Activated gamma-delta T cell treated with anti-CD3 and anti-CD28 coated beads, Interleukin-2, amount 50 U/mL, for 16 hours (primary cell): ENCODE measurements around the gene HMGCS1.
"Not testable (repeated sequence)": the region's sequence is repeated elsewhere in the genome, so short reads cannot be mapped to it uniquely, and the experiment has no call there.

Experiments
- DNase-seq: peaks from one replicate; pipeline ENCODE4 v3.0.0-alpha.2; 2020; ENCODE audit warnings: low read depth

Gene HMGCS1

DNA sequence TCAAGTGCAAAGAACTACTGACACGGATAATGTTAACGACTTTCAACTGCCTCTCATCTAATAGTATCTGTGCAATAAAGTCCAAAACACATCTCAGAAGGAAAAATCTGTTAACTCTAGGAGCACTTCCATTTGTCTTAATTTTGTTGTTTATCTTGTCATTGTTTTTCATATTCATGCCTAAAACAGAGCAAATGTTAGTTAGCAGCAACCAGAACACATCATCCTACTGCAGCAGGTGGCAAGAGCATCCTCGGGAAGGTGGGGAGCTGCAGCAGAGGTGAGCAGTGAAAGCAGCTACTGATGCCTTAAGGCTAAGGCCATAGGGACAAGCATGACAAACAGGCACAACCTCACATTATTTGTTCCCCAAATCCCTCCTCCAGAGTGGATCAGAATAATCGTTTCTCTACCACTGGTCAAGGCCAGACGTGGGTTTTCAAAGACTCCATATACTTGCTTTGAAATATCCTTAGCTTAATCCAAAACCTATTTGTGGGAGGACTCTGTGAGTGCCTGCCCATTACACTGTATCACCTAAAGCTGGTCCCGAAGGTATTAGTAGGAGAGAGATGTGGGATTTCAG, 1.0 kb downstream of the HMGCS1 start:
- DNase-seq, result no peak

DNA sequence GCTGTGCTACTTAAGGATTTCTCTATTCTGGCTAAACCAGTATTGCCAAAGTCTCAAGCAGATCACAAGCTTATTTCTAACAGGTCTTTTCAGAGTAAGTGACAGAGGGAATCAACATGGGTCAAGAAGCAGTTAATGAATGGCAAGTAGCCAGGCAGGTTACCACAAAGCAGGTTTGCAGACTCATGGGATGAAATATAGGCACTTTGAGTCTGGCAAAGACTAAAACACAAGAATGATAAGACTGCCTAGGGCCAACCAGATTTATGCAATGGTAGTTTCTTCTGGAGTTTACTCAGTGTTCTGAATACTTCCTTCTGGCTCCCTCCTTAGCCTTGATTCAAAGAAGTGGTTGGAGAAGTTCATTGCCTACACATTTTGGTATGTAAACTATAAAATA, 3.6 kb downstream of the HMGCS1 start:
- DNase-seq, result no peak

DNA sequence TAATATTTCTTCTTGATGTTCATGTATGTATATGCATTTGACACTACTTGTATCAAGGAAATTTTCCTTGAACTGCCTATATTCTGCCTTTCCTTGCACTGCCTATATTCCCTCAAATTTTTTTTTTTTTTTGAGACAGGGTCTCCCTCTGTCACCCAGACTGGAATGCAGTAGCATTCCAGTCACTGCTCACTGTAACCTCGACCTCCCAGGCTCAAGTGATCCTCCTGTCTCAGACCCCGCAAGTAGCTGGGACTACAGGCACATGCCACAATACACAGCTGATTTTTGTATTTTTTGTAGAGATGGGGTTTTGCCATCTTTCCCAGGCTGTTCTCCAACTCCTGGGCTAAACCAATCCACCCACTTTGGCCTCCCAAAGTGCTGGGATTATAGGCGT, 4.1 kb downstream of the HMGCS1 start:
- no peak for DNase-seq

DNA sequence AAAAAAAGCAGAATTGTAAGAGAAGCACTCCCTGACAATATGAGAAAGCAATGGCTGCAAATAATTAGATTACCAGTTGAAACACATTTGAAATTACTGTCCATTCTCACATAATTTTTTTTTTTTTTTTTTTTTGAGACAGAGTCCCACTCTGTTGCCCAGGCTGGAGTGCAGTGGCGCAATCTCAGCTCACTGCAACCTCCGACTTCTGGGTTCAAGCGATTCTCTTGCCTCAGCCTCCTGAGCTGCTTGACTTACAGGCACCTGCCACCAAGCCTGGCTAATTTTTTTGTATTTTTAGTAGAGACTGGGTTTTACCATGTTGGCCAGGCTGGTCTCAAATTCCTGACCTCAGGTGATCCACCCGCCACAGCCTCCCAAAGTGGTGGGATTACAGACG, 6.3 kb downstream of the HMGCS1 start:
- not testable (repeated sequence) for DNase-seq

DNA sequence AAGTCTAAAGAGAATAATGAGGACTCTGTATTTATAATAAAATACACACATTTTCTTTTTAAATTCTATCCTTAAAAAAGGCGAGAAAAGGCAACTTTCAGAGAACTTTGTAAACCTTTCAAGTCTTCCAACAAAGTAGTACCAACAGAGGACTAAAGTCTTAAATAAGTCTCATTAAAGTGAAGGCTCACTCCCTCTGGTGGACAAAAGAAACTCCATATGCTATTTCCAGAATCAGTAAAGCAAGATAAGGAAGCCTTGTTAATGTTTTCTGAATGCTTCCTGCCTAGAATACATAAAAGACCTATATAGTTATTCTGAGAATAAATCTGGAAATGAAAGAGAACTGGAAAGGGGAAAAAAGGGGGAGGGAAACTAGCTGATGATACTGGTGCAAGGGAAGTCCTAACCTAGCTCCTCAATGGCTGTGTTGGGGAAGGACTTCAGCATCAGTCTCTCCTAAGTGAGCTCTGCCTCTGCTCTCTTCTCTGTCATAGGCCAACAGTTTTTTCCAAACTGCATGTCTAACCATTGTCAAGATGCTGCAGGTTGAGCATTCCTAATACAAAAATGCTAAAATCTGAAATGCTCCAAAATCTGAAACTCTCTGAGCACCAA, 7.2 kb downstream of the HMGCS1 start:
- DNase-seq, result no peak

DNA sequence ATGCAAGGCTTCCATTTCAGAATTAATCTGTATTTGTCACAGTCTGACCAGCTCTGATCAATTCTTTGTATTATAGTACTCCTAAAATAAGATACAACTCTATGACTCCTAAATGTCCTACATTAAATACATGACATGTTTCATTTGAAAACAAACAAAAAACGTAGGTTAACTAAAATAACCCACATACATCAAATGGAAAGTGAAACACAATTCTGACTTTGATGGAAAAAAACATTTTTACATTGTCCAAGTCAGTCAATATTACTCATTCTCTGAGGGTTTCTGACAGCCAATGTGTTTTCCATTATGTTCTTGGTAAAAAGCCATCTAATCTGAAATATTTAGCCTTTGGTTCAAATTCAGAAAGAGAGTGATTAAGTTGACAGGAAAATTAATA, 8.7 kb downstream of the HMGCS1 start:
- DNase-seq, result no peak

DNA sequence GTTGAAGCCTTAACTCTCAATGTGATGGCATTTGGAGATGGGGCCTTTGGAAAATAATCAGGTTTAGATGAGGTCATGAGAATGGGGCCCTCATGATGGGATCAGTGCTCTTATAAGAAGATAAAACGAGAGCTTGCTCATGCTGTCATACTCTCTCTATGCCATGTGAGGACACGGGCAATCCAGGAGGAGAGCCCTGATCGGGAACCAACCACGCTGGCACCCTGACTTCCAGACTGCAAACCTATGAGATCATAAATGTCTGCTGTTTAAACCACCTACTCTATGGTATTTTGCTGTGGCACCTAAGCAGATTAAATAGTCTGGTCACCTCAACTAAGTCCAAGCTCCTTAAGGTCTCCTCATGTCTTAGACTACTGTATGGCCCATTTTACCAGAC, 10.0 kb downstream of the HMGCS1 start:
- no peak for DNase-seq

DNA sequence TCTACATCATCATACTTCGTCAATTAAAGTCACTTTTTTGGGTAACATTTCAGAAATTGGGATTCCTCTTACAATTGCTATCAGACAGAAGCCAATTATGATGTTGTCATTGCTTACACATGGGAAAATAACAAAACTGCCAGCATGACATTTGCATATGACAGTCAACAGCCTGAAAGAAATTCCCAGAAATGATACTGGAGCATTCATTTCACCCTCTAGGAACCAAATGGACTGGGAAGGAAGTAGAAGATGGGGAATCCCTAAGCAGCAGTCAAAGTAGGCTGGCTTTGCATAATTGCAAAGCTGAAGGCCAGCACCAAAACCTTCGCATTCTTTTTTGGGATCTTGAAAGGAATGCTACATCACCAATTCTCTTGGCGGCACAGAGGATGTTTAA, 10.7 kb downstream of the HMGCS1 start:
- no peak for DNase-seq

DNA sequence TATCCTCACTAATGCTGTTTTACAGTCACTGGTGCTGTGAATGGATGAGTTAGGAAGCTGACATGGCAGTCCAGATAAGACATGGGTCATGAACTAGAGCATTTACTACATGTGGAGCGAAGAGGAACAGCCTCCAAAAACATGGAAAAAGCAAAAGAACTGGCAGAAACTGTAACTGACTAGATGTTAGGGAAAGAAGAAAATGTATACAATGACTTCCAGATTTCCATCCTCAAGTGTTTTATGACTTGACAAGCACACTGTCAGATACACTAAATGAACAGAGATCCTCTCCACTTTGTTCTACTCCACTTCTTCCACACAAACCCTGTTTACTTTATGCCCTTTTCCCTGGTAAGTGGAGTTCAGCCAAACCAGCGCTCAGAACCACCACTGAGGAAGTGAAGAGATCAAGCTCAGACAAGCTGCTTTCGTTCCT, 11.5 kb downstream of the HMGCS1 start:
- DNase-seq, result no peak

DNA sequence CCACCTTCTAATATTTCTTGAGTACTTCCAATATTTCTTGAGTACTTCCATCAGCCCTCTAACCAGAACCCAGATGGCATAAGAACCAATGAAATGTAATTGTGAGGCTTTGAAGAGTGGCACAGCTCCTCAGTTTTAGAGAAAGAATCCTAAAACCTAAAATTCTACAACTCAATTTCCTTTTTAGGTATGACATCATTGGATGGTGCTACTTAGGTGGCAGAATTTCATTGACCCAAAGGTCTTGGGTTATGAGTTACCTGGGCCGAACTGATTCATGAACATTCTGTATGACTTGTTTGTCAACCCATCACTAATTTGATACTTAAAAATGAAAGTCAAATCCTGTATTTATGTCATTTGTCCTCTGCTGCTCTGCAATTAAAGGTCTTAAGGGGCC, 13.1 kb downstream of the HMGCS1 start:
- no peak for DNase-seq

DNA sequence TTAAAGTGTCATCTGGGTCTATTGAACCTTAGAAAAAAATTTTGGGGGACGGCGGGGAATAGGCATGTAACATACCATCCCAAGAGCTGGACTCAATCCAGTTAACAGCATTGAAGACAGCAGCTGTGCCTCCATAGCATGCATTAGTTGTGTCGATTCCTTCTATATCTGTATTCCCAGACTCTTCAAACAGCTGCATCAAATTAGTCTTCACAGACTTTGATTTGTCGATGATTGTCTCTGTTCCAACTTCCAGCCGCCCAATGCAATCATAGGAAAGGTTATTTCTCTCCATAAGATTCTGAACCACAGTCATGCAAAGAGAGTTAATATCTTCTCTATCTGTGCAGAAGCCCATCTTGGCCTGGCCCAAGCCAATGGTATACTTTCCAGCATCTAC, 14.8 kb downstream of the HMGCS1 start:
- no peak for DNase-seq

DNA sequence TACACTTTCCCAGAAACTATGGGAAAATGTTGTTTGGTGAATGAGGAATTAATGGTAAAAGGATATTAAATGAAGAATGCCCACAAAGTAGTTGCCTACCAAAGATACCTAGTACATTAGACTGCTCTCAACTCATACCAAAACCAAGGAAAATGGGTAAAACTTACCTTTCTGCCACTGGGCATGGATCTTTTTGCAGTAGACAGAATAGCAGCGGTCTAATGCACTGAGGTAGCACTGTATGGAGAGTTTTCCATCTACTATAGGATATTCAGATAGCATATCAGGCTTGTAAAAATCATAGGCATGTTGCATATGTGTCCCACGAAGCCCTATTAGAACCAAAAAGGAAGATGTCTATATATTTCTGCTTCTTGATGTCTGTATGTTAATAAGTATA, 16.4 kb downstream of the HMGCS1 start:
- no peak for DNase-seq

DNA sequence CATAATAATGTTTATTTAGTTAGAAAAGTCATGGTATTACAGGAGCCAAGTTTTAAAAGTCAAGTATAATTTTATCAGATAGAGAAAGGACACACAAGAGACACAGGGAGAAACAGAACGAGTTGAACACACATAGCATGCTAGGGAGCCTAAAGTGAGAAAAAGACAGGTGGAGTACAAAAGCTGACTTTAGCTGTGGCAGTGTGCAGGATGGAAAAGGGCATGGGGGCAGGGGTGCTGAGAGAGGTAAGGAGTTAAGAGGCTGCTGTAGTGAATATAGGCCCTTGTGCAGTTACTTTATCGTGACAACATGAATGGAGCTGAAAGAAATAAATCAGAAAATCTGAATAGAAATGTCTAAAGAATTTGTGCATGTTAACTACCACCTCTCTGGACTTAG, 18.0 kb downstream of the HMGCS1 start:
- no peak for DNase-seq

DNA sequence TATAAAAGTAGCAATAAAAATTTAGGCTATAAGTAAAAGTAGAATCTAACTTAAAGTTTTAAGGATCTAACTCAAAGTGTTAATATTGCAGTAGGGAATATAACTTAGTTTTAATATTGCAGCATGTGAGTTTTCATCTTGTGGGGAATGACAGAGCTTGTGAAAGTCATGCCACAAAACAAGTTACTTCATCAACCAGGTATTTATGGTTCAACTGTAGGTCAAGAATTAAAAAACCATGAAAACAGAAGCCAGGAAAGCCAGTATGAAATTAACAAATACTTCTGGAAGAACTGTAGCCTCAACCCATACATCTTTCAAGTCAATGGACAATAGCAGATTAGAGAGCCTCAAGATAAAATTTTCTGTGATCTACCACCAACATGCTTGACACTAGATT, 19.0 kb downstream of the HMGCS1 start:
- no peak for DNase-seq

DNA sequence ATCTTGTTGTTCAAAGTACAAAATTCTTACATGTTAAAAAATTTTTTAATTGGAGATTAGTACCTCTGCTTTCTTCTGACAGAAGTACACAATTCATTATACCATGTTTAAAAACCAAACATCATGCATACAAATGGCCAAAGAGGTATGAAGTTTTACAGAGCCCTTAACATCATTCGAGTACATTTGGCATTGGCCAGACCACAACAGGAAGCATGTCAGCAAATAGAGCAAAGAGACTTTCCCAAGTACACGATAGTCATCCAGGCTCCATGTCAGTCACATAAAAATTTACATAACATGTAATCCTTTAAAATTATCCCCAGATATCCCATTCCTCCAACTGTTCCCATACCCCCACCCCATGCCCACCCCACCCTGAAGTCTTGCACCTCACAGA, 22.5 kb downstream of the HMGCS1 start:
- no peak for DNase-seq

DNA sequence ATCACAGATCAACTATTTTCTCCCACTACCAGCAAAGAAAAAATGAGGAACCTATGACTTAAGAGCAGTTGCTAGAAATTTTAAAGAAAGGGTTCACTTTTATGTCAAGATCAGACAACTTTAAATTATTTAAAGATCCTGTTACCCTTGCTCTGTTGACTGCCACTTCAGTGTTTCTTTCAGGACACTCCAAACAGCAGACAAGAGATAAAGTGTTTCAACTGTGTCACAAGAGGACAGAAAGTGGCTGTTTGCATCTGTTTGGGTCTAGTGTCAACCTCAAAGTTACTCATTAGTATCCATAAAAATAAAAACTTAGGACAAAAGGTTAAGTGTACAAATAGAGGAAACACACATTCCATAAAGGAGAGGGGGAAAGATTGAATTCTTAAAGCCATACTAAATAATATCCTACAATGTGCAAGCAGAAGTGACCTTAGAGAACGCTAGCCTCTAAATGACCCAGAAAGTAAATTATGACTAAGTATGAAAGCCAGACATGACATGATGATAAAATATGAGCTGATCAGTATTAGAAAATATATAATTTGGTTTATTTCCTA, 24.9 kb downstream of the HMGCS1 start:
- no peak for DNase-seq

DNA sequence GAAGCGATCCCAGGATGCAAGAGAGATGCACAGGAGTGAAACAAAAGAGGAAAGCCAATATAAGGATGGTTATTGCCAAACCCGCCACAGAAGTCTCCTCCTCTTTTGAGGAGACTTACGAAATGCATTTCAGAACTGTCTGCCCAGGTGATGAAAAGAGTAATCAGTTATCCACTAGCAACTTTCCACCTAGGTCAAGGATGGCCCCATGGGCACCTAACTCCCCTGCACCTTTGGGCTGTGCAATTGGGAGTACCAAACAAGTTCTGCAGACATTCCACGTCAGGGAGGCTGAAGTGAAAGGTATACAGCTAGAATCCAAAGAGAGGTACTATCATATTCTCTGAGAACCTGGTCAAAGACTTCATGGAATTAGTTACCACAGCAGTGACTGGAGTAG, 25.7 kb downstream of the HMGCS1 start:
- DNase-seq, result no peak

DNA sequence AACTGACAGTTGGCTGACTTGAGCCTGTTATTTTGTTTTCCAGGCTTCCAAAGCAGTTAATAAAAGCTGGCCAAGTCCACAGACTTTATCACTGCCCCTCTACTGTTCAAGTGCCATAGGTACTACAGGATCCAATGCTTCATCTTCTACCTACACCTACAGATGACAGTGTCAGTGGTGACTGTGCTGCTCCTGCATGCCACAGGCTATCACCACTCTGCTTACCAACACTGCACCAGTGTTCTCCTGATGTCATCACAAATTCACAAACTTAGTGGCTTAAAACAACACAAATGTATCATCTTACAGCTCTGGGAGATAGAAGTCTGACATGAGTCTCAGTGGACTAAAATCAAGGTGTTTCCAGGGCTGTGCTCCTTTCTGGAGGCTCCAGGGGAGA, 26.6 kb downstream of the HMGCS1 start:
- DNase-seq, result no peak

DNA sequence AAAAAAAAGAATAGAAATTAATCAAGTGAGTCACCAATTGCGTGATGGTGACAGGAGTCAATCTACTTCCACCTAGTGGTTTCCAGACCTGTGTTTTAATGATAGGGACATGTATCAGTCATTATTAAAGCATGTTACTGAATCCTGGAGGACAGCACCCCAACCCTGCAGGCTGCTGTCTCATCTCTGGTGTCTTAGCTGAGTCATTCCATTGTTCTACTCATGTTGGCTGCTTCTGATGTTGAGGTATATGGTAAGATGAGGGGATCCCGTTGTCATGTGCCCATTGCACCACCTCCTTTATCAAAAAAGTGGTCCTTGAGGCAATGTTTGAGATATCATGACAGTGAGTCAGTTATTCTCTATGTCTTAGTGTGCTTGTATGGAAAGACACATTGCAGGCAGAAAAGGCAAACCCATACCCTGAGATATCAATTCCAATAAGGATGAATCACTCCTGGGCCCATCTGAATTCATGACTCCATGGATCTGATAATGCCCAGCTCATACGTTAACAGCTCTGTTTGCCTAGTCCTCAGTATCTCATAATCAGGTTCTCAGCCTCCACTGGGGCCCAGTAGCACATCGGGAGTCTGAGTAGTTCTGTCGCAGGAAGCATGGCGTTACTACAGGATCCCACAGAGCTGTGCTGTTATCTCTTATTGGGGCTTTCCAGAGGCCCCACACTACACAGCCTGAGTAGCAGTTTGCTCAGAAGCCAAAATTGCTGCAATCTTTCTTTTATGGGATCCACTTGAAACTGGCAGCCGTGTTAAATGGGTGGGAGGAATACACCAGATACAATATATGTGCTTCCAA, 31.2 kb downstream of the HMGCS1 start:
- DNase-seq, result no peak

DNA sequence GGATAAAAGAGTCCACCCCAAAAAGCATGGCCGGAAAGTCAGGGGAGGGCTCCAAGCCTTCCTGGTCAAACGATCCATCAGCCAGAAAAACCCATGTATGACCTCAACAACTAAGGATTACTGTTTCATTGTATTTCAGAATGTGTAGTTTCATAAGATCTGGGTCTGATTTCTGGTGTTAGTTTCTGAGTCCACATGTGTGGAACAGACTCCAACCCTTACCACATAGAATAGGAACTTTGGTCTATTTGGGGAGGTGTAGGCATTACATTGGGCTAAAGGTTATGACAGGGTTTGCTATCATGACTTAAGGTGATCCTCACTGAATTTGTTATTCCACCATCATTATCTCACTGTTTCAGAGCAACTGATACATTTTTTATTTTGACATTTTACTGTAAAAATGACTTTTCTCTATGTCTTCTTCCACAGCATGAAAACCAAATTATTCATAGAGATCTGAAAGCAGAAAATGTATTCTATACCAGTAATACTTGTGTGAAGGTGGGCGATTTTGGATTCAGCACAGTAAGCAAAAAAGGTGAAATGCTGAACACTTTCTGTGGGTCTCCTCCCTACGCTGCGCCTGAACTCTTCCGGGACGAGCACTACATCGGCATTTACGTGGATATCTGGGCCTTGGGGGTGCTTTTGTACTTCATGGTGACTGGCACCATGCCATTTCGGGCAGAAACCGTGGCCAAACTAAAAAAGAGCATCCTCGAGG, 33.5 kb downstream of the HMGCS1 start:
- no peak for DNase-seq

DNA sequence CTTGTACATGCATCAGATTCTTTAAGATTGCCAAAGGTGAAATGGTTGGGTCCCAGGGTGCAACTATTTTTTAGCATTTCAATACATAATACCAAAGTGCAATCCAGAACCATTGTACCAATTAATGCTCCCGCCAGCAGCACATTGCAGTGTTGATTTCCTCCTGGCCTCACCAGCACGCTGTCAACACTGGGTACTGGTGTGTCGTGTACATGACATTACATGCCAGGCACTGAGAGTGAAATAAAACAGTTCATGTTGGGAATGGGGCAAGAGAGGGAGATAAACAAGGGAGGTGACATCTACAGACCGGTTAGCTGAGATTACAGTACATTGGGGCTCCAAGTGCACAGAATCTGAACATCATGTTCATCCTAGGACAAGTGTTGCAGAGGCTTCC, 37.8 kb downstream of the HMGCS1 start:
- DNase-seq, result no peak

DNA sequence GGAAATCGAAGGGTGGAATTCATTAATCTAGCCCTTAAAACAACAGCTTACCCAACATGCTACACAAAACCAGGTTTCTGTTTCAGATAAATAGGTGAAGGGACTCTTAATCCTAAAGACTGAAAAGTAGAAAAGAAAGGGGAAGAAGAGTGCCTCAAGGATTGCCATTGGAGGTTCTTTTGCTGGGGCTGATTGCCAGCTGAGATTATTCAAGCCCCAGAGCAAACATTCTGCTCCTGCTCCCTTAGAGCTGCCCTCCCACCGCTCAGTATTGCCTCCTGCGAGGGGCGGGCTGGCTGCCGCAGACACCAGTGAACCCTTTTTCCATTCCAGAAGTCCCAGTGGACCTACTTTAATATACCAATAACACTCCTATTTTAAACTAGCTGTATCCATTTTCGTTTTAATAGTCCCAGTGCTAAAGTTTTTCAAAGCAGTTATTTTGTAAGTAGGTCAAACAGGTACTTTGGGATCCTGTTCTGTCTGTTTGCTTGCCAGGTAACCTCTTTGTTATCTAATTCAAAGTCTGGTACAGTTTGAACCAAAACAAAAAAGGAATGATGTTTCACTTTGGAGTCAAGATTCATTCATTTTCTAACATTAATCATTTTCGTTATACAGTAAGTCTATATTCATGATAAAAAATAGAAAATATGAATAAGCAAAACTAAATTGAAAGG, 38.6 kb downstream of the HMGCS1 start:
- DNase-seq, result no peak
